AG10803 (cell line): Measurements from ENCODE around the gene TYMP.

Experiments used
- DNase-seq: peaks from one replicate; pipeline ENCODE4 v3.0.0; 2010; ENCODE audit warnings: low read depth
- H3K4me3 ChIP-seq: 2 replicates; pipeline ENCODE4 v1.5.1; 2011; ENCODE audit warnings: mild to moderate bottlenecking, low read length, control low read depth
- TF ChIP-seq, protein P1 (sequence below): conservative IDR thresholded peaks from 2 replicates; pipeline ENCODE4 v1.5.1; 2011; ENCODE audit warnings: mild to moderate bottlenecking, low read length, control low read depth, inconsistent platforms

The TYMP gene

GRCh38 chr22:50479721-50480120 is 50.1 kb downstream of the TYMP start:
- TF ChIP-seq, protein P1, sequence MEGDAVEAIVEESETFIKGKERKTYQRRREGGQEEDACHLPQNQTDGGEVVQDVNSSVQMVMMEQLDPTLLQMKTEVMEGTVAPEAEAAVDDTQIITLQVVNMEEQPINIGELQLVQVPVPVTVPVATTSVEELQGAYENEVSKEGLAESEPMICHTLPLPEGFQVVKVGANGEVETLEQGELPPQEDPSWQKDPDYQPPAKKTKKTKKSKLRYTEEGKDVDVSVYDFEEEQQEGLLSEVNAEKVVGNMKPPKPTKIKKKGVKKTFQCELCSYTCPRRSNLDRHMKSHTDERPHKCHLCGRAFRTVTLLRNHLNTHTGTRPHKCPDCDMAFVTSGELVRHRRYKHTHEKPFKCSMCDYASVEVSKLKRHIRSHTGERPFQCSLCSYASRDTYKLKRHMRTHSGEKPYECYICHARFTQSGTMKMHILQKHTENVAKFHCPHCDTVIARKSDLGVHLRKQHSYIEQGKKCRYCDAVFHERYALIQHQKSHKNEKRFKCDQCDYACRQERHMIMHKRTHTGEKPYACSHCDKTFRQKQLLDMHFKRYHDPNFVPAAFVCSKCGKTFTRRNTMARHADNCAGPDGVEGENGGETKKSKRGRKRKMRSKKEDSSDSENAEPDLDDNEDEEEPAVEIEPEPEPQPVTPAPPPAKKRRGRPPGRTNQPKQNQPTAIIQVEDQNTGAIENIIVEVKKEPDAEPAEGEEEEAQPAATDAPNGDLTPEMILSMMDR, result no peak
- no peak overlapping the region for H3K4me3 ChIP-seq
- DNase-seq, result no peak

DNA sequence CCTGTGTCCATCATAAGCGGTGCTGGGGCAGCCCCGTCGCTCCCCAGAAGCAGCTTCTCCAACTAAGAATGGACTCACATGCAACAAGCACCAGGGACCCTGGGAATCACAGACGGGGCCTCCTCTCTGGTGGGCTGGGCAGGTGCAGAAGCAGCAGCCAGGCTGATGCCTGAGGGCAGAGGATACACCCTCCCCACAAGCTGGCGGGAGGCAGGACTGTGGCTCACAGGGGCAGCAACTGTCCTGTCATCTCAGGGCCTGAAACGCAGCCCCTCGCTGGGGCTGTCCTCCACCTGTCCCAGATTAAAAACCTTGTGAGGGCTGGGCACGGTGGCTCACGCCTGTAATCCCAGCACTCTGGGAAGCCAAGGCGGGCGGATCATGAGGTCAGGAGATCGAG is 51.9 kb downstream of the TYMP start:
- no peak overlapping the region for H3K4me3 ChIP-seq
- no peak for DNase-seq
- TF ChIP-seq, protein P1, result no peak

- no peak overlapping the region for H3K4me3 ChIP-seq
- TF ChIP-seq, protein P1, result no peak
- no peak for DNase-seq
These were observed 52.9 kb downstream of the TYMP start for GRCh38 chr22:50476868-50477267.
